GM15510 (cell line): ENCODE data around the gene PPM1D.

Source experiments
- POLR2A ChIP-seq: IDR thresholded peaks from 3 replicates; pipeline ENCODE4 v1.6.1; 2011; ENCODE audit warnings: borderline replicate concordance; ENCODE audit not compliant: insufficient read length; ENCODE audit errors: extremely low read depth

Gene PPM1D

DNA sequence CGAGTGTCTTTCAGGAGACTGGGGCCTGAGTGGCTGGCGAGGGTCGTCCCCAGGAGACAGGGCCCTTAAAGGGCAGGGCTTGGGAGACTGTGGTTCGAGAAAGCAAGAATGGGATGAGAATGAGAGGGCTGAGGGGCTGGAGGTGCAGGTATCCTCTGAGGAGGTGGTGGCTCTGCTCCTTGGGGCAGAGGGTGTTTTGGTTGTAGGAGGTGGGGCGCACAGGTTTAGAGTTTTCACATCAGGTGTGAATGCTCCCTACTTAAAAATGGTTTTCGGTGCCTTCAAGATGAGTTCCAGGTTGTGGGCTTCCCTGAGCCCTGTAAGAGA is 78.1 kb downstream of the PPM1D start:
- no peak for TF ChIP-seq POLR2A

- TF ChIP-seq POLR2A = no peak
Observed at GRCh38 chr17:60679287-60679686, 79.3 kb downstream of the PPM1D start.

- TF ChIP-seq POLR2A = no peak
Observed at GRCh38 chr17:60680754-60681153, 80.8 kb downstream of the PPM1D start.

DNA sequence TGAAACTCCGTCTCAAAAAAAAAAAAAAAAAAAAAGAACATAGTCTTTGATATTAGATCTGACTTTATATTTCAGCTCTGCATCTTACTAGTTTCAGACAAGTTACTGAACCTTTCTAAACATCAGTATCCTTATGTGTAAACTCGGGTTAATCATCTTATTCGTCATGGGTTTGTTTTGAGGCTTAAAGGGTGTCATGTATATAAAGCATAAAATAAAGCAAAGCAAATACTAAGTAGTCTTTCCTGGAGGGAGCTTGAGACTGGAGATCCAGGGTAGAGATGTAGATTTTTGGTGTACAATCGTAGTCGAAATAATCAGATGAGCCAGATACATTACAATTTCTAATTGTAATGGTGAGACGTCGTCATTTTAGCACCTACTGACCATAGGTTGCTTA is 85.4 kb downstream of the PPM1D start:
- TF ChIP-seq POLR2A = no peak

DNA sequence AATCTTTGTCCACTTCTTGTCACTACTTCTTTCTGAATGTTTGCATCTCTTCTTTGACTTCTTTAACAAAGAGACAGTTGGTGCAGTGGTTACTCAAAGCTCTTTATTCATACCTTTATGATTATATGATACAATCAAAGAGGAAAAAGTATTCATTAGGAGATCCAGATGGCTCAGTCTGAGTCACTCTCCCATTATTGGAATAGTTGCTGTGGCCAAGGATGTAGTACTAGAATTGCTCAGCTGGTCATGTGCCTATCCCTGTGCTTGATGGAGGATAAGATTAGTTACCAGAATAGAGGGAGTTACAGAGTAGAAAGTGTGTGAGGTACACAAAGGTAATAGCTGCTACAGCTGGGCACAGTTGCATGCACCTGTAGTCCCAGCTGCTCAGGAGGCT is 96.0 kb downstream of the PPM1D start:
- no peak for TF ChIP-seq POLR2A

DNA sequence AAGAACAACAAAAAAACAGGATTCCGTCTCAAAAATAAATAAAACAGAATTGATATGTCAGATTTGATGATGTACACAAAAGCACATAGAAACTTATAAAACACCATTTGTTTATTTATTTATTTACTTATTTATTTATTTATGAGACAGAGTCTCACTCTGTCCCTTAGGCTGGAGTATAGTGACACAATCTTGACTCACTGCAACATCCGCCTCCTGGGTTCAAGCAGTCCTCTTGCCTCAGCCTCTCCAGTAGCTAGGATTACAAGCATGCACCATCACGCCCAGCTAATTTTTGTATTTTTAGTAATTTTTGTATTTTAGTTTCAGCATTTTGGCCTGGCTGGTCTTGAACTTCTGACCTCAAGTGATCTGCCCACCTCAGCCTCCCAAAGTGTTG is 99.1 kb downstream of the PPM1D start:
- TF ChIP-seq POLR2A = no peak

DNA sequence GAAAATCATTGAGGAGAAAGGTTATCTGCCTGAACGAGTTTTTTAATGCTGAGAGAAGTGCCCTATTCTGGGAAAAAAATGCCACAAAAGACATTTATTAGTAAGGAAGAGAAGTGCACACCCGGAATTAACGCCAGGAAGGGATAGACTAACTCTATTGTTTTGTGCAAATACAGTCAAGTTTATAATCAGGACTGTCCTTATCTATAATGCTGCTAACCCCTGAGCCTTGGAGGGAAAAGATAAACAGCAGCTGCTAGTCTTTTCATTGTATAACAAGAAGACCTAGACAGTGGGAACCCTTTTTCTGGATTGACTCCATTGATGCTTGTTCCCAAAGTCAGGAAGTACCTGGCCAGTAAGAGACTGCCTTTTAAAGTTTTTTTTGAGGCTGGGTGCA is 104.2 kb downstream of the PPM1D start:
- no peak for TF ChIP-seq POLR2A

- no peak for TF ChIP-seq POLR2A
Observed at GRCh38 chr17:60712675-60713074, 112.7 kb downstream of the PPM1D start.

- TF ChIP-seq POLR2A = no peak
Observed at GRCh38 chr17:60713608-60714007, 113.6 kb downstream of the PPM1D start.
